ENCODE measurements around the gene BEX1. TPM values are rescaled to one million over a fixed set of nuclear protein-coding genes. Genes with fewer than 3 reads are reported as not detected.

BEX1 gene
- 0.31 and 4.8 TPM in 2 replicates for total RNA-seq

GRCh38 chrX:103063918-103064434 lies at the start of gene BEX1:
TSS of gene BEX1 (minus strand) at chrX:103064171. CDS start at chrX:103063274, 897 bp downstream.

GRCh38 chrX:103092942-103093341 lies 29.0 kb upstream of the BEX1 start, which contains the start of gene NXF3:
TSS of gene NXF3 (minus strand) at chrX:103093143. CDS start at chrX:103093023, 120 bp downstream.

Other genes starting within 250 kb of the BEX1 start
- 0.08 TPM in 1 of 2 replicates, not detected in the other for gene RAB40AL, start 126.9 kb downstream of the BEX1 start, total RNA-seq
- gene NXF3, start 29.0 kb upstream of the BEX1 start, total RNA-seq, result 0.08 TPM in 1 of 2 replicates, not detected in the other
- 26.2 and 32.5 TPM in 2 replicates for gene BEX4, start 150.9 kb upstream of the BEX1 start, total RNA-seq
- gene TCEAL8, start 191.0 kb upstream of the BEX1 start, total RNA-seq, result 77.5 and 78.7 TPM in 2 replicates
- gene TCEAL5, start 212.6 kb upstream of the BEX1 start, total RNA-seq, result not detected in 2 replicates
- 13.8 and 24.0 TPM in 2 replicates for gene BEX2, start 246.8 kb upstream of the BEX1 start, total RNA-seq

All from hair follicular keratinocyte (primary cell).